Measurements from ENCODE around the gene PREX1. TPM values are rescaled to one million over a fixed set of nuclear protein-coding genes. Genes with fewer than 3 reads are reported as not detected.

The PREX1 gene
- total and polyA plus RNA-seq, 2 of the 4 experiments (the other 2 are of a cell fraction): 0.67 to 0.72 TPM

DNA sequence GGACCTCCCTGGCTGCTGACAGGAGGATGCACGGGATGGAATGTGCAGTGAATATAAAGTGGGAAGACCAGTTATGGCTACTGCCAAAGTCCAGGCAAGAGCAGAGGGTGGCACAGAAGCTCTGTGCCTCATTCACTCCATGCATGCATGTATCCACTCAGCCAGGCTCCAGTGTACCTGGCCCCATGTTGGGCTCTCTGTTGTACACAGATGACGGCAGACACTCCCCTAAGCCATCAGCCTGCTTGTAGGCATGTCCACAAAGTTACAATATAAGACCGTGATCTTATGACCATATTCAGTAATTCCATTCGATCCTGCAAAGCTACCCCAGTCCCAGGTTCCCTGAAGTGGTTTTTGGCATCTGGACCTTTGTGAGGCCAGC lies 116.8 kb downstream of the PREX1 start:
- Histone ChIP-seq H3K9me3 (ENCODE audit: control insufficient read depth, insufficient read depth, low read length) (no peaks in the 10 kb centered on the region), H4K91ac (ENCODE audit: insufficient read depth, low read depth, low read length) (no peak overlapping the region), H3K27me3 (ENCODE audit: control insufficient read depth, insufficient read depth, low read length) (peaks cover 2% of the 10 kb centered on the region), H3K9me1 (ENCODE audit: insufficient read depth, low read length) (no peaks in the 10 kb centered on the region), H2BK5ac (ENCODE audit: low read depth, low read length, poor library complexity, severe bottlenecking) (no peak overlapping the region), H4K5ac (ENCODE audit: low read depth, low read length) (no peak overlapping the region), H3K18ac (ENCODE audit: low read depth, low read length) (no peak overlapping the region), H4K8ac (ENCODE audit: low read depth in 2 of 2, low read length in 2 of 2) (no peak overlapping the region), H2AFZ (replicated peaks; ENCODE audit: low read length, poor library complexity) (no peak overlapping the region), H3K27ac (ENCODE audit: insufficient read depth, low read length) (no peak overlapping the region), H3K56ac (ENCODE audit: extremely low read depth, insufficient read depth, low read length) (no peak overlapping the region), H3K23ac (ENCODE audit: low read depth, low read length) (no peak overlapping the region), H3K14ac (replicated peaks; ENCODE audit: low read depth, low read length) (no peak overlapping the region), H2AK9ac (replicated peaks; ENCODE audit: low read depth, low read length, poor library complexity) (no peak overlapping the region), H4K20me1 (ENCODE audit: insufficient read depth, low read length) (no peaks in the 10 kb centered on the region; the same call in 1 of the 2 replicates), H3K36me3 (ENCODE audit: control insufficient read depth, insufficient read depth, low read length) (no peaks in the 10 kb centered on the region), H2AK5ac (ENCODE audit: low read depth, low read length) (no peak overlapping the region), H2BK15ac (ENCODE audit: low read depth, low read length) (no peak overlapping the region), H2BK120ac (ENCODE audit: low read depth, low read length) (no peak overlapping the region), H3K79me1 (ENCODE audit: low read depth in 1 of 2, low read length in 2 of 2) (no peaks in the 10 kb centered on the region), H3K4me1 (ENCODE audit: control insufficient read depth, insufficient read depth, low read length) (no peaks in the 10 kb centered on the region), H3K9ac (ENCODE audit: low read depth, low read length) (no peak overlapping the region), H3K4me3 (ENCODE audit: insufficient read depth, low read depth, low read length) (no peak overlapping the region), H3K4me2 (ENCODE audit: low read depth, low read length) (no peak overlapping the region), H2BK20ac (ENCODE audit: low read depth, low read length) (no peak overlapping the region), H3K4ac (ENCODE audit: low read depth, low read length) (no peak overlapping the region)
- ChIA-PET CTCF (no interaction called here), POLR2A (ENCODE audit: unreplicated experiment) (no interaction called here)
- no TSS peak for BruUV-seq (replicated peaks)
- DNase-seq: no peak
- no peak for ATAC-seq (ENCODE audit: low read depth)
- in situ Hi-C loops (cut with MboI; ENCODE audit: low sequenced_read_pairs): no loop called here
- intact Hi-C loops (cut with micrococcal nuclease): no loop called here
- dilution Hi-C loops (cut with HindIII; ENCODE audit: low sequenced_read_pairs, unreplicated experiment): no loop called here
- no CpG with 5 or more reads among the region's 4 CpGs for WGBS, 2 experiments (ENCODE audit: extremely low coverage in 2 of 2, insufficient read length in 1 of 2)
- TF ChIP-seq, protein P1, sequence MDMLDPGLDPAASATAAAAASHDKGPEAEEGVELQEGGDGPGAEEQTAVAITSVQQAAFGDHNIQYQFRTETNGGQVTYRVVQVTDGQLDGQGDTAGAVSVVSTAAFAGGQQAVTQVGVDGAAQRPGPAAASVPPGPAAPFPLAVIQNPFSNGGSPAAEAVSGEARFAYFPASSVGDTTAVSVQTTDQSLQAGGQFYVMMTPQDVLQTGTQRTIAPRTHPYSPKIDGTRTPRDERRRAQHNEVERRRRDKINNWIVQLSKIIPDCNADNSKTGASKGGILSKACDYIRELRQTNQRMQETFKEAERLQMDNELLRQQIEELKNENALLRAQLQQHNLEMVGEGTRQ (IDR thresholded peaks at IDR 0.05; ENCODE audit: low read depth, low read length): no peak
- no peak for TF ChIP-seq MAZ (IDR thresholded peaks at IDR 0.05; ENCODE audit: borderline replicate concordance, low read depth, low read length)
- TF ChIP-seq CTCF (conservative IDR thresholded peaks at IDR 0.05; ENCODE audit: low read depth, low read length): no peak
- TF ChIP-seq SMC3 (IDR thresholded peaks at IDR 0.05; ENCODE audit: low read depth, low read length): no peak
